K562 (cell line): Measurements from ENCODE around the gene MUC5AC.

Experiments
- ETV6 ChIP-seq, 3 experiments: fragments of 150-350 bp in 1 of 3; sonication (generic) in 1 of 3; formaldehyde crosslinking in 1 of 3; IDR thresholded peaks; 2 replicates each; pipeline versions ENCODE4 v1.6.1 to v1.8.0; 2014 to 2022; ENCODE audit warnings: borderline replicate concordance in 2 of 3, low read depth in 2 of 3, antibody characterized with exemption in 1 of 3, low read length in 1 of 3, mild to moderate bottlenecking in 1 of 3, missing genetic modification reagents in 1 of 3
- TF ChIP-seq, protein P1 (sequence below): fragments of 250-450 bp; sonication (Bioruptor Pico); IDR thresholded peaks from 2 replicates; pipeline ENCODE4 v1.4.0; 2020

GRCh38 chr11:1180947-1181391 lies 23.2 kb downstream of the MUC5AC start:
- TF ChIP-seq ETV6 (IDR thresholded peaks at IDR 0.05; ENCODE audit: borderline replicate concordance in 1 of 2, low read depth in 2 of 2, low read length in 1 of 2), result no peak
- TF ChIP-seq ETV6 (CRISPR knock-in tag; IDR thresholded peaks at IDR 0.05; ENCODE audit: borderline replicate concordance), result no peak
- TF ChIP-seq, protein P1, sequence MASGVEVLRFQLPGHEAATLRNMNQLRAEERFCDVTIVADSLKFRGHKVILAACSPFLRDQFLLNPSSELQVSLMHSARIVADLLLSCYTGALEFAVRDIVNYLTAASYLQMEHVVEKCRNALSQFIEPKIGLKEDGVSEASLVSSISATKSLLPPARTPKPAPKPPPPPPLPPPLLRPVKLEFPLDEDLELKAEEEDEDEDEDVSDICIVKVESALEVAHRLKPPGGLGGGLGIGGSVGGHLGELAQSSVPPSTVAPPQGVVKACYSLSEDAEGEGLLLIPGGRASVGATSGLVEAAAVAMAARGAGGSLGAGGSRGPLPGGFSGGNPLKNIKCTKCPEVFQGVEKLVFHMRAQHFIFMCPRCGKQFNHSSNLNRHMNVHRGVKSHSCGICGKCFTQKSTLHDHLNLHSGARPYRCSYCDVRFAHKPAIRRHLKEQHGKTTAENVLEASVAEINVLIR (CRISPR knock-in tag), result no peak
